Activated CD4-positive, alpha-beta T cell treated with anti-CD3 and anti-CD28 coated beads, Interleukin-2, amount 50 U/mL, for 4 hours (primary cell): ENCODE data around the gene GPI.
"Not testable (repeated sequence)": the region's sequence is repeated elsewhere in the genome, so short reads cannot be mapped to it uniquely, and the experiment has no call there.

ENCODE experiments used
- DNase-seq, 2 experiments: peaks; one replicate each; pipeline ENCODE4 v3.0.0-alpha.2; 2020

Gene GPI

DNA sequence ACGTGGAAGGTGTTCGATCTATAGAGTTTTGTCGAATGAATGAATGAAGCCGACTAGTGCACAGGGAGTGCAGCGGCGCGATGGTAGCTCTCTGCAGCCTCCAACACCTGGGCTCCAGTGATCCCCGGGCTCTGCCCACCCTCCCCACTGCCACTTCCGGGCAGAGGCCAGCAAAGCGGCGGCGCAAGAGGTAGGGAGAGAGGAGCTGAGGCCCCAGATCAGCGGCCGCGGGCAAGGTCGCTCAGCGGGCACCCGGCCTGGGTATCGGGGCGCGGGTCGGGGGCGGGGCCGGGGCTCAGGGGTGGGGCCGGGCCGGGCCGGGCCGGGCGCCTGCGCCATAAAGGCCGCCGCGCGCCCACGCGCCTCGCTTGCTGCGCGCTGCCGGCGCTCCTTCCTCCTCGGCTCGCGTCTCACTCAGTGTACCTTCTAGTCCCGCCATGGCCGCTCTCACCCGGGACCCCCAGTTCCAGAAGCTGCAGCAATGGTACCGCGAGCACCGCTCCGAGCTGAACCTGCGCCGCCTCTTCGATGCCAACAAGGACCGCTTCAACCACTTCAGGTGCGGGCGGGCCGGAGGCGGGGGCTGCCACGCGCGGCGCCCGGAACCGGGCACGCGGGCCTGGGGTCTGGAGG lies at the start of gene GPI:
Gene GPI (plus strand): TSS at position 367 of the 633 bp plus-strand sequence. CDS start 71 bp downstream, at position 438.
- peak; percentile 58 to 63 for DNase-seq

GRCh38 chr19:34316247-34316646 lies 48.7 kb upstream of the GPI start:
- DNase-seq = no peak

DNA sequence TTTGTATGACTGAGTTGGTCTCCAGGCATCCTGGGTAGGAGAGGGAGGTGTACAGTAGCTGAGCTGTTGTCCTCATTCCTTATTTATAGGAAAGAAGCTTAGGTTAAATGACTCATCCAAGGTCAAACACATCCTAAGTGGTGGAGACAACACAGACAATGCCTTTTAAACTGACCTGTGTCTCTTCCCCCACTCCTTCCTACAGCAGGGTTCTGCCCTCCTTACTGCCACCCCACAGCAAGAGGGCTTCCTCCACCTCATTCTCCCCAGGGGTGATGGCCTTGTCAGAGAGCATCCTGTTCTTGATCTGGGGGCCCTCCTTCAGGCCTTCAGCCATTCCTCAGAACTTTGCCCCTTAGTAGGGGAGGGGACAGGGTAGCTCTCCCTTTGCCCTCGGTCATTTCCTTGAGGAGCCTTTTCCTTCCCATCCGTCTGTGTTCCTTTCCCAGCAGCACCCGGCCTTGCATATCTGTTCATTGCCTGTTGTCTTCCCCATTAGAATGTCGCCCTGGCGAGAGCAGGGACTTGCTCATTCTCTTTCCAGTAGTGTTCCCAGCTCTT lies 48.2 kb upstream of the GPI start:
- DNase-seq = no peak

GRCh38 chr19:34317311-34317927 lies 47.6 kb upstream of the GPI start:
- no peak for DNase-seq

DNA sequence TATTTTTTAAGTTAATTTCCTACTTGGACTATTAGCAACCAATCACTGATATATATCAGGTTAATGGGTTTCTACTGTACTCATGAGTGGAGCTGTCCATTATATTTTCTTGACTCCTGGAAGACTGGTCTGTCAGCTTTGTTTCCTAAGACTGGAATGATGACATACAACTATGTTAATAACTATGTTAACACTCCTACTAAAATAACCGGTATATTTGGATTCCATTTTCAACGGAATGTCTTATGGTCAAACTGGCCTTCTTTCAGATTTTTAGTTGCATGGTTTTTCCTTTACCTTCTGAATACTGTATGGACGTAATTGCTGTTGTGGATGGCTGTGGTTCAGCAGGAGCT lies 45.8 kb upstream of the GPI start:
- DNase-seq = no peak

- no peak for DNase-seq
Measured at GRCh38 chr19:34319785-34320184, 45.2 kb upstream of the GPI start.

DNA sequence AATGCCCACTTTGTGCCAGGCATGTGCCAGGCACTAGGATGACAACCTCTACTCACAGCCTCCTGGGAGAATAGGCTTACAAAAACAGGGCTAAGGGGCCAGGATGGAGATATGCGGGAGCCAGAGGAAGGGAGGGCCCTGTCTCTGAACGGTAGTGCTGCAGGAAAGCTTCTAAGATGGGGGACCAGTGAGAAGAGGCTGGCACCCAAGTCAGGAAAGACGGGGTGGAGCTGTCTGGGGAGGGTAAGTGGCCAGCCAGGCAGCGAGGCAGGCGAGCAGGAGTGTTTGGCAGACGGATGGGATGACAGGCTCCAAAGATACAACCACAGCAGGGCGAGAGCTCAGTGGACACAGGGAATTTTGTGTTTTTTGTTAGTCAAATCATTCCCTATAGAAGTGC lies 44.7 kb upstream of the GPI start:
- DNase-seq = no peak

GRCh38 chr19:34321735-34322134 lies 43.3 kb upstream of the GPI start:
- no peak for DNase-seq

- DNase-seq = no peak
Measured at GRCh38 chr19:34323433-34324204, 41.4 kb upstream of the GPI start.

- no peak for DNase-seq
Measured at GRCh38 chr19:34324320-34324719, 40.7 kb upstream of the GPI start.

DNA sequence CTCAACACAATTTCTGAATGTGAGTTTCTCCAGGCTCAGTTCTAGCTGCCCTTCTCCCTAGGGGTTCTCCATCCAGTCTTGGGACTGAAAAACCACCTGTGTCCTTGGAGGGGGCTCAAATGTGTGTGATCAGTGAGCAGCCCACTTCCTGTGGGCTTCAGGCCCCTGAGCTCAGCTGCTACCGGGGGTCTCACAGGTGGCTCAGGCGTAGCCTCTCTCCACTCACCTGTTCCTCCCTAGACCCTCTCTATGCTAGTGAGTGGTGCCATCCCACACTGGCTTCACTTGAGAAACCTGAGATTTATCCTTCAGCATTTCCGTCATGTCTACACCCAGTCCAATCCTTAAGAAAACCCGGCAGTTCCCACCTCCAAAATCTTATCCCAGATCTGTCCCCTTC lies 39.8 kb upstream of the GPI start:
- no peak for DNase-seq

GRCh38 chr19:34325981-34326787 lies 38.8 kb upstream of the GPI start:
- DNase-seq = no peak

GRCh38 chr19:34327851-34328250 lies 37.1 kb upstream of the GPI start:
- DNase-seq = no peak

- DNase-seq = no peak
Measured at GRCh38 chr19:34328982-34329381, 36.0 kb upstream of the GPI start.

DNA sequence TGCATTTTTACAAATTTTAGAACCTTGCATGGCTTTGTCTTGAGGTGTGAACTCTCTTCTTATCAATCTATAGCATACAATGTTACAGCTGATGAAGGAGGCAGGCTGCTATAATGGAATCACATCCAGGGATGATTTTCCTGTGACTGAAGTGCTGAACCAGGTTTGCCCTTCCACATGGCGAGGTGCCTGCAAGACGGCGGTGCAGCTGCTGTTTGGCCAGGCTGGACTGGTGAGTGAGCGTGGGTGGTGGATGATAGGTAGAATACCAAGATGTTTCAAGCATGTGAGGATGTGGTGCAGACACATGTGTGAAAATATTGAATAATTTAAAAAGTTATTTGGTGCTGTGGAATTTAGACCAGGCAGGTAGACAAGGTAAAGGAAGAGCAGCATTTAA lies 34.9 kb upstream of the GPI start:
- no peak for DNase-seq

GRCh38 chr19:34330596-34330995 lies 34.4 kb upstream of the GPI start:
- DNase-seq = not testable (repeated sequence)

DNA sequence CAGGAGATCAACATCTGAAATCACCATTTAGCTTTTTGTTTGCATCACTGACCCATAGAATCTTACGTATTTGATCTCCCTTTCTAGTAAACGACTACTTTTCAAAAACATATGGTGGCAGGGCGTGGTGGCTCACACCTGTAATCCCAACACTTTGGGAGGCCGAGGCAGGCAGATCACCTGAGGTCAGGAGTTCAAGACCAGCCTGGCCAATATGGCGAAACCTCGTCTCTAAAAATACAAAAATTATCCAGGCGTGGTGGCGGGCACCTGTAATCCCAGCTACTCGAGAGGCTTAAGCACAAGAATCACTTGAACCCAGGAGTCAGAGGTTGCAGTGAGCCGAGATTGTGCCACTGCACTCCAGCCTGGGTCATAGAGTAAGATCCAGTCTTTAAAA lies 33.4 kb upstream of the GPI start:
- not testable (repeated sequence) for DNase-seq

GRCh38 chr19:34332027-34332760 lies 32.8 kb upstream of the GPI start:
- no peak for DNase-seq

DNA sequence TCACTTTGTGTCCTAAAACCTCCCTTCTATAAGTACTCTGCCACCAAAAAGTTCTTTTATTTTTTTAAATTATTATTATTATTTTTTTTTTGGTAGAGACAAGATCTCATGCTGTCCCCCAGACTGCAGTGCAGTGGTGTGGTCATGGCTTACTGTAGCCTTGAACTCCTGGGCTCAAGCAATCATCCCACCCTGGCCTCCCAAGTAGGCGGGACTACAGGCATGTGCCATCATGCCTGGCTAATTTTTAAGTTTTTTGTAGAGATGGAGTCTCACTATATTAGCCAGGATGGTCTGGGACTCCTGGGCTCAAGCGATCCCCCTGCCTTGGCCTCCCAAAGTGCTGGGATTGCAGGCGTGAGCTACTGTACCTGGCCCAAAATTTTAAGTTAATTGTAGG lies 29.1 kb upstream of the GPI start:
- DNase-seq = no peak

DNA sequence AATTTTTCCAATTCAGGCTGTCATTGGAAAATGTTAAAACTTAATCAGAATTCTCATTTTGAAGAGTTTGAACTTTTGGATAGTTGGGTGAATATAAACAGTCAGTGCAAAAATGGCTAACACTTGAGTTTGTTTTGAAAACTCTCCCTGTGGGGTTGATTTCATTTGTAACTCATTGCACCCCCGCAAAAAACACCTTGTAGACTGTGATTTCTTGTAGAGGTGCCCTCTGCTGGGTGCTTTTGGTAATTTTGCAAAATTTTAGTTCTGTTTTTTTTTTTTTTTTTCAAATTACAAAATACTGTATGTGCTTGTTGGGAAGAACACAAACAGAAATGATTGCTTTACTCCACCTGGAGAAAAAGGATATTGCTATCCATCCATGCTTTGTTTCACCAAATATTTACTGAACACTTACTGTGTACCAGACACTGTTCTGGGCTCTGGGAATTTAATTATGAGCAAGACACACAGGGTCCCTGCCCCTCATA lies 28.2 kb upstream of the GPI start:
- DNase-seq = peak; percentile 38

DNA sequence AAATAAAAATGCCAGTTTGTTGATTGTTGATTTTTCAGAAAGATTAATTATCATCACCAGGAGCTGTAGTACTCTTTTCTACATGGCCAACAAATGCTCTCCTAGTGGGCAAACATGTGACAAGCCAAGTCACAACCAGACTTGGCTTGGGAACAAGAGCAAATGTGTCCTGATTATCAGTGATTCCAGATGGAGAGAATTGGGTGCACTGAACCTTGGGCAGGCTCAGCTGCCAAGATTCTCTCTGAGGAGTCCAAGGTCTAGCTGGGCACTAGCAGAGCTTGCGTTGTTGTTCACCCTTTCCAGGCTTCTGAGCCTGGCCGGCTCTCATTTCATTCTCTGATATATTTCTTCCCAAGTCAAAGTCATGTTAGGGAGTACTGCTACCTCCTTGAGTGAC lies 27.3 kb upstream of the GPI start:
- no peak for DNase-seq
